Prostate gland (tissue), 2 donors: ENCODE data around the gene SNX25. TPM values are rescaled to one million over a fixed set of nuclear protein-coding genes. Genes with fewer than 3 reads are reported as not detected.
A peak's percentile ranks its signal among the peaks of the same experiment; 100 is the strongest.

Source experiments
- DNase-seq: peaks from one replicate; pipeline ENCODE4 v3.0.0-alpha.2; 2019; ENCODE audit warnings: low spot score
- H3K27ac ChIP-seq, 2 donors: fragments of 200-600 bp; sonication (generic); 2 replicates each; pipeline ENCODE4 v1.5.1; 2017 to 2019
- H3K27me3 ChIP-seq: fragments of 200-600 bp; sonication (generic); replicated peaks from 2 replicates; pipeline ENCODE4 v1.5.1; 2019; ENCODE audit not compliant: insufficient read depth
- H3K36me3 ChIP-seq, 2 donors: fragments of 200-600 bp; sonication (generic); 1 replicate in 1 of 2; 2 replicates in 1 of 2; pipeline versions ENCODE4 v1.5.1 to v1.8.1; 2017 to 2019
- H3K4me1 ChIP-seq: fragments of 200-600 bp; sonication (generic); replicated peaks from 2 replicates; pipeline ENCODE4 v1.5.1; 2019
- H3K4me3 ChIP-seq, 2 donors: fragments of 200-600 bp; sonication (generic); 2 replicates each; pipeline ENCODE4 v1.5.1; 2017 to 2019
- H3K9me3 ChIP-seq: fragments of 200-600 bp; sonication (generic); 2 replicates; pipeline ENCODE4 v1.5.1; 2017
- CTCF ChIP-seq, 4 experiments: fragments of 200-600 bp in 2 of 4; fragments of 450-650 bp in 2 of 4; sonication (generic) in 2 of 4; IDR thresholded peaks; 1 replicate in 3 of 4; 2 replicates in 1 of 4; pipeline ENCODE4 v1.5.1; 2016 to 2019; ENCODE audit warnings: antibody characterized with exemption in 4 of 4, mild to moderate bottlenecking in 2 of 4, moderate library complexity in 2 of 4
- POLR2A ChIP-seq: fragments of 450-650 bp; IDR thresholded peaks from one replicate; pipeline ENCODE4 v1.6.1; 2016; ENCODE audit warnings: antibody characterized with exemption, mild to moderate bottlenecking
- POLR2AphosphoS5 ChIP-seq: sonication (generic); formaldehyde crosslinking; IDR thresholded peaks from one replicate; pipeline ENCODE4 v1.6.1; 2017; ENCODE audit warnings: antibody characterized with exemption
- WGBS: methylation state at CpG from one replicate; pipeline ENCODE4 v1.1.5; 2018; 5-methylcytosine and 5-hydroxymethylcytosine counted together
- intact Hi-C: fragments of 100-400 bp; cut with DNase I; formaldehyde crosslinking; loops from one replicate; pipeline ENCODE4 v1.14.2; 2022
- total RNA-seq, 2 donors: library from RNA; depleted of rRNA; stranded (reverse); fragments of >200 nt; gene quantifications; one replicate each; pipeline ENCODE4 v1.1.0, GENCODE V29; 2016

SNX25 gene
- total RNA-seq, 2 donors from 2014 or later, result 26.4 to 49.5 TPM

GRCh38 chr4:185261946-185262345, 52.5 kb downstream of the SNX25 start:
- H3K36me3 ChIP-seq, result no peaks in the 10 kb centered on the region

GRCh38 chr4:185263419-185263818, 54.0 kb downstream of the SNX25 start:
- H3K4me3 ChIP-seq, result no peak overlapping the region
- H3K9me3 ChIP-seq, result no peaks in the 10 kb centered on the region
- TF ChIP-seq CTCF (IDR thresholded peaks at IDR 0.05), result no peak
- no peak for TF ChIP-seq POLR2AphosphoS5
- TF ChIP-seq POLR2A, result no peak
- H3K27ac ChIP-seq, result no peak overlapping the region
- WGBS, result 91% methylated on average over 2 of the region's 2 CpGs
- DNase-seq, result no peak
- H3K27me3 ChIP-seq, result no peaks in the 10 kb centered on the region
- no peaks in the 10 kb centered on the region for H3K4me1 ChIP-seq
- no peaks in the 10 kb centered on the region for H3K36me3 ChIP-seq
- intact Hi-C loops, result no loop called here

More at GRCh38 chr4:185261946-185262345, 52.5 kb downstream of the SNX25 start:
- Histone ChIP-seq H3K4me1 (no peaks in the 10 kb centered on the region), H3K27me3 (no peaks in the 10 kb centered on the region), H3K9me3 (no peaks in the 10 kb centered on the region), H3K4me3 (no peak overlapping the region), H3K27ac (no peak overlapping the region)
- TF ChIP-seq POLR2A (no peak), POLR2AphosphoS5 (peak; percentile 26), CTCF (IDR thresholded peaks at IDR 0.05) (no peak)
- no peak for DNase-seq
- WGBS, result 63% methylated on average over 4 of the region's 4 CpGs
- intact Hi-C loops, result no loop called here

- intact Hi-C loops, result no loop called here
- 30% methylated on average over 1 of the region's 1 CpG for WGBS
- Histone ChIP-seq H3K4me3 (no peak overlapping the region), H3K4me1 (peaks cover 7% of the 10 kb centered on the region), H3K36me3 (no peaks in the 10 kb centered on the region), H3K27ac (no peak overlapping the region), H3K27me3 (no peaks in the 10 kb centered on the region), H3K9me3 (no peaks in the 10 kb centered on the region)
- DNase-seq, result no peak
- no peak for TF ChIP-seq CTCF (IDR thresholded peaks at IDR 0.05)
- TF ChIP-seq POLR2A, result no peak
Observed at GRCh38 chr4:185265942-185266341, 56.5 kb downstream of the SNX25 start.

- WGBS, result 45% methylated on average over 4 of the region's 4 CpGs
- TF ChIP-seq POLR2AphosphoS5 (no peak), POLR2A (no peak), CTCF (IDR thresholded peaks at IDR 0.05) (no peak)
- no peaks in the 10 kb centered on the region for H3K36me3 ChIP-seq
- peak overlapping the region in 1 of 2 donors; percentile 21 for H3K27ac ChIP-seq
- DNase-seq, result no peak
- H3K4me3 ChIP-seq, result no peak overlapping the region
- intact Hi-C loops, result no loop called here
- H3K27me3 ChIP-seq, result no peaks in the 10 kb centered on the region
- H3K4me1 ChIP-seq, result peaks cover 7% of the 10 kb centered on the region
- no peaks in the 10 kb centered on the region for H3K9me3 ChIP-seq
Observed at GRCh38 chr4:185269286-185269685, 59.9 kb downstream of the SNX25 start.

- H3K9me3 ChIP-seq, result no peaks in the 10 kb centered on the region
- no peak overlapping the region for H3K27ac ChIP-seq
- DNase-seq, result no peak
- no peaks in the 10 kb centered on the region for H3K27me3 ChIP-seq
- WGBS, result 79% methylated on average over 5 of the region's 5 CpGs
- H3K36me3 ChIP-seq, result no peaks in the 10 kb centered on the region
- TF ChIP-seq POLR2A, result no peak
- no peak for TF ChIP-seq POLR2AphosphoS5
- TF ChIP-seq CTCF (IDR thresholded peaks at IDR 0.05), result no peak
- H3K4me3 ChIP-seq, result no peak overlapping the region
- intact Hi-C loops, result no loop called here
- H3K4me1 ChIP-seq, result peaks cover 7% of the 10 kb centered on the region
Observed at GRCh38 chr4:185270037-185270436, 60.6 kb downstream of the SNX25 start.
